ENCODE data around the gene TMEM91. TPM values are rescaled to one million over a fixed set of nuclear protein-coding genes. Genes with fewer than 3 reads are reported as not detected.

Gene TMEM91
- total and polyA plus RNA-seq, 9 of the 15 experiments (the other 6 are each of a cell fraction or from before 2014, with no cell fraction given), result 1.2 to 5.2 (median 2.7) TPM

DNA sequence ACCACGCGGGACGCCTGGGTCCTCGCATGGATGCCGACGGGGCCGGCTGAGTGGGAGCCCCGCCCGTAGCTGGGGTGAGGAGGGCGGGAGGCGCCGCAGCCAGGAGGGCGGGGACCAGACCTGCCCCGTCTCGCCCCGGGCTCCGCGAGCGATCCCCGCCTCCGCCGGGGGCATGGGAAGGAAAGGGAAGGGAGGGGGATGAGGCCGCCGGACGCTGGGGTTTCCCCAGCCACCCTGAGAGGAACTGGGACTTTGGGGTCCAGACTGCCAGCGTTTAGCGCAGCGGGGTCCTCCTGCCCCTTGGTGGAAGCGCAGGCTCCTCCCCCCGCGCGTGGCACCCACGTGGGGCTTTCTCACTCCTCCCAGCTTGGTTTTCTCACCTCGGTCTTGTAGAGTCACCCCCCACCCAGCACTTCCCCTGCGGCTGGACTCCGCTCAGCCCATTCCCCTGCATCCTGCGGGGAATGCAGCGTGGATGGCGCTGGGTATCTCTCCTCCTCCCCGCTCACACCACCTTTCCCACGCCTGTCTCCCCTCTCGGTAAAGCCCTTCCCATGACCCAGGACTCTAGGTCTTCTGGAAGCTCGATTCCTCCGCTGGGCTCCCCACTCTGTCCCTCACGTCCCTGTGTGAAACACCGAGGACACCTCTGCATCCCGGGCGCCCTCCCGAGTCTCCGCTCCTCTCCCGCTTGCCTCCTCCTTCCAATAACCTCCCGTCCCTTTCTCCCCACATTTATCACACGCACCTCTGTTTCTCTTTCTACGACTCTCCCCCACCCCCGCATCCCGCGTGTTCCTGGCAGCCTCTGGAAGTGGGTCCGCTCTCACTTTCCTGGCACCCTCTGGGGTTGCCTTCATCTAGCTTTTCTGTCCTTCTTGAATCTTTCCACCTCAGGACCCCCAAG is 24.7 kb upstream of the TMEM91 start (continued):
- no peak for TF ChIP-seq NR2C1 (IDR thresholded peaks at IDR 0.05)
- TF ChIP-seq NR2C1 (tag; IDR thresholded peaks at IDR 0.05), result no peak
- no peak for TF ChIP-seq NR1H2 (CRISPR knock-in tag; IDR thresholded peaks at IDR 0.05)
- TF ChIP-seq, protein P1, sequence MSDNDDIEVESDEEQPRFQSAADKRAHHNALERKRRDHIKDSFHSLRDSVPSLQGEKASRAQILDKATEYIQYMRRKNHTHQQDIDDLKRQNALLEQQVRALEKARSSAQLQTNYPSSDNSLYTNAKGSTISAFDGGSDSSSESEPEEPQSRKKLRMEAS (CRISPR knock-in tag; IDR thresholded peaks at IDR 0.05), result peak; percentile 50; the same call in 1 of the 2 replicates
- TF ChIP-seq, protein P2, sequence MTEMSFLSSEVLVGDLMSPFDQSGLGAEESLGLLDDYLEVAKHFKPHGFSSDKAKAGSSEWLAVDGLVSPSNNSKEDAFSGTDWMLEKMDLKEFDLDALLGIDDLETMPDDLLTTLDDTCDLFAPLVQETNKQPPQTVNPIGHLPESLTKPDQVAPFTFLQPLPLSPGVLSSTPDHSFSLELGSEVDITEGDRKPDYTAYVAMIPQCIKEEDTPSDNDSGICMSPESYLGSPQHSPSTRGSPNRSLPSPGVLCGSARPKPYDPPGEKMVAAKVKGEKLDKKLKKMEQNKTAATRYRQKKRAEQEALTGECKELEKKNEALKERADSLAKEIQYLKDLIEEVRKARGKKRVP (CRISPR knock-in tag; IDR thresholded peaks at IDR 0.05), result no peak
- TF ChIP-seq SPI1 (IDR thresholded peaks at IDR 0.05; ENCODE audit: borderline replicate concordance, low read depth, low read length), result peak; percentile 32; the same call in 1 of the 2 replicates
- TF ChIP-seq, protein P3, sequence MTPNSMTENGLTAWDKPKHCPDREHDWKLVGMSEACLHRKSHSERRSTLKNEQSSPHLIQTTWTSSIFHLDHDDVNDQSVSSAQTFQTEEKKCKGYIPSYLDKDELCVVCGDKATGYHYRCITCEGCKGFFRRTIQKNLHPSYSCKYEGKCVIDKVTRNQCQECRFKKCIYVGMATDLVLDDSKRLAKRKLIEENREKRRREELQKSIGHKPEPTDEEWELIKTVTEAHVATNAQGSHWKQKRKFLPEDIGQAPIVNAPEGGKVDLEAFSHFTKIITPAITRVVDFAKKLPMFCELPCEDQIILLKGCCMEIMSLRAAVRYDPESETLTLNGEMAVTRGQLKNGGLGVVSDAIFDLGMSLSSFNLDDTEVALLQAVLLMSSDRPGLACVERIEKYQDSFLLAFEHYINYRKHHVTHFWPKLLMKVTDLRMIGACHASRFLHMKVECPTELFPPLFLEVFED (CRISPR knock-in tag; conservative IDR thresholded peaks at IDR 0.05), result 0 out of 2 replicates have a peak, but pooled peaks have one; percentile 31
- TF ChIP-seq, protein P4, sequence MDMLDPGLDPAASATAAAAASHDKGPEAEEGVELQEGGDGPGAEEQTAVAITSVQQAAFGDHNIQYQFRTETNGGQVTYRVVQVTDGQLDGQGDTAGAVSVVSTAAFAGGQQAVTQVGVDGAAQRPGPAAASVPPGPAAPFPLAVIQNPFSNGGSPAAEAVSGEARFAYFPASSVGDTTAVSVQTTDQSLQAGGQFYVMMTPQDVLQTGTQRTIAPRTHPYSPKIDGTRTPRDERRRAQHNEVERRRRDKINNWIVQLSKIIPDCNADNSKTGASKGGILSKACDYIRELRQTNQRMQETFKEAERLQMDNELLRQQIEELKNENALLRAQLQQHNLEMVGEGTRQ (CRISPR knock-in tag; IDR thresholded peaks at IDR 0.05), result peak; percentile 46; the same call in 1 of the 2 replicates
- TF ChIP-seq NONO (IDR thresholded peaks at IDR 0.05; ENCODE audit: low read depth in 2 of 2, low read length in 1 of 2), result no peak
- TF ChIP-seq, protein P5, sequence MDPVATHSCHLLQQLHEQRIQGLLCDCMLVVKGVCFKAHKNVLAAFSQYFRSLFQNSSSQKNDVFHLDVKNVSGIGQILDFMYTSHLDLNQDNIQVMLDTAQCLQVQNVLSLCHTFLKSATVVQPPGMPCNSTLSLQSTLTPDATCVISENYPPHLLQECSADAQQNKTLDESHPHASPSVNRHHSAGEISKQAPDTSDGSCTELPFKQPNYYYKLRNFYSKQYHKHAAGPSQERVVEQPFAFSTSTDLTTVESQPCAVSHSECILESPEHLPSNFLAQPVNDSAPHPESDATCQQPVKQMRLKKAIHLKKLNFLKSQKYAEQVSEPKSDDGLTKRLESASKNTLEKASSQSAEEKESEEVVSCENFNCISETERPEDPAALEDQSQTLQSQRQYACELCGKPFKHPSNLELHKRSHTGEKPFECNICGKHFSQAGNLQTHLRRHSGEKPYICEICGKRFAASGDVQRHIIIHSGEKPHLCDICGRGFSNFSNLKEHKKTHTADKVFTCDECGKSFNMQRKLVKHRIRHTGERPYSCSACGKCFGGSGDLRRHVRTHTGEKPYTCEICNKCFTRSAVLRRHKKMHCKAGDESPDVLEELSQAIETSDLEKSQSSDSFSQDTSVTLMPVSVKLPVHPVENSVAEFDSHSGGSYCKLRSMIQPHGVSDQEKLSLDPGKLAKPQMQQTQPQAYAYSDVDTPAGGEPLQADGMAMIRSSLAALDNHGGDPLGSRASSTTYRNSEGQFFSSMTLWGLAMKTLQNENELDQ (CRISPR knock-in tag; IDR thresholded peaks at IDR 0.05; ENCODE audit: borderline replicate concordance), result no peak
- no peak for TF ChIP-seq SETDB1 (IDR thresholded peaks at IDR 0.05; ENCODE audit: low read length)
- TF ChIP-seq, protein P6, sequence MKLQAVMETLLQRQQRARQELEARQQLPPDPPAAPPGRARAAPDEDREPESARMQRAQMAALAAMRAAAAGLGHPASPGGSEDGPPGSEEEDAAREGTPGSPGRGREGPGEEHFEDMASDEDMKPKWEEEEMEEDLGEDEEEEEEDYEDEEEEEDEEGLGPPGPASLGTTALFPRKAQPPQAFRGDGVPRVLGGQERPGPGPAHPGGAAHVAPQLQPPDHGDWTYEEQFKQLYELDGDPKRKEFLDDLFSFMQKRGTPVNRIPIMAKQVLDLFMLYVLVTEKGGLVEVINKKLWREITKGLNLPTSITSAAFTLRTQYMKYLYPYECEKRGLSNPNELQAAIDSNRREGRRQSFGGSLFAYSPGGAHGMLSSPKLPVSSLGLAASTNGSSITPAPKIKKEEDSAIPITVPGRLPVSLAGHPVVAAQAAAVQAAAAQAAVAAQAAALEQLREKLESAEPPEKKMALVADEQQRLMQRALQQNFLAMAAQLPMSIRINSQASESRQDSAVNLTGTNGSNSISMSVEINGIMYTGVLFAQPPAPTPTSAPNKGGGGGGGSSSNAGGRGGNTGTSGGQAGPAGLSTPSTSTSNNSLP (IDR thresholded peaks at IDR 0.05; ENCODE audit: borderline replicate concordance, low read depth, low read length), result no peak
- TF ChIP-seq, protein P7, sequence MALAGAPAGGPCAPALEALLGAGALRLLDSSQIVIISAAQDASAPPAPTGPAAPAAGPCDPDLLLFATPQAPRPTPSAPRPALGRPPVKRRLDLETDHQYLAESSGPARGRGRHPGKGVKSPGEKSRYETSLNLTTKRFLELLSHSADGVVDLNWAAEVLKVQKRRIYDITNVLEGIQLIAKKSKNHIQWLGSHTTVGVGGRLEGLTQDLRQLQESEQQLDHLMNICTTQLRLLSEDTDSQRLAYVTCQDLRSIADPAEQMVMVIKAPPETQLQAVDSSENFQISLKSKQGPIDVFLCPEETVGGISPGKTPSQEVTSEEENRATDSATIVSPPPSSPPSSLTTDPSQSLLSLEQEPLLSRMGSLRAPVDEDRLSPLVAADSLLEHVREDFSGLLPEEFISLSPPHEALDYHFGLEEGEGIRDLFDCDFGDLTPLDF (CRISPR knock-in tag; IDR thresholded peaks at IDR 0.05), result peak; percentile 2; the same call in 1 of the 2 replicates
- TF ChIP-seq SRSF7 (optimal IDR thresholded peaks at IDR 0.05; ENCODE audit: low read depth, low read length), result no peak
- TF ChIP-seq RUNX1 (IDR thresholded peaks at IDR 0.05; ENCODE audit: low read depth), result peak; percentile 57; the same call in 1 of the 2 replicates
- TF ChIP-seq NR4A1 (CRISPR knock-in tag; IDR thresholded peaks at IDR 0.05), result no peak
- no peak for TF ChIP-seq NR4A1 (tag; IDR thresholded peaks at IDR 0.05)

All from K562 (cell line).